ENCODE results near the gene ETV7. TPM values are rescaled to one million over a fixed set of nuclear protein-coding genes. Genes with fewer than 3 reads are reported as not detected.

Gene ETV7
- total RNA-seq, 2 experiments from 2014 or later: 0.33 to 0.73 TPM

DNA sequence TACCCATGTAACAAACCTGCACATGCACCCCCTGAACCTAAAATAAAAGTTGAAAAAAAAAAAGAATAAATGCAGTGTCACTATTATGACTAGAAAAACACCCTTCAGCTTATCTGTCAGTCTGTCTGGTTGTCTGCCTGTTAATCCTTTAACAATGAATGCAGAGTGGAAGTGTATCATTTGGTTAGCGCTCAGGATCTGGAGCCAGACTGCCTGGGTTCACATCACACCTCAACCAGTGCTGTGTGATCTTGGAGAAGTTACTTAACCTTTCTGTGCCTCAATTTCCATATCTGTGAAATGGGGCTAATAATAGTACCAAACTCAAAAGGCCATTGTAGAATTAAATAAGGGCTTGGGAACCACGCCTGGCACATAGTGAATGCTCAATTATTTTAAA is 16.8 kb downstream of the ETV7 start:
- H3K9me3 Mint-ChIP-seq: no peaks in the 10 kb centered on the region
- intact Hi-C loops (cut with DNase I, micrococcal nuclease): no loop called here
- H3K4me3 Mint-ChIP-seq: no peak overlapping the region
- Histone ChIP-seq H3K27me3 (ENCODE audit: control insufficient read depth in 1 of 2, insufficient read depth in 2 of 2, low read length in 2 of 2) (no peaks in the 10 kb centered on the region), H3K36me3 (ENCODE audit: insufficient read depth, low read length) (peaks cover 11% of the 10 kb centered on the region), H3K9me3 (ENCODE audit: control insufficient read depth in 1 of 2, insufficient read depth in 1 of 2, low read length in 2 of 2) (no peaks in the 10 kb centered on the region), H3K4me3 (ENCODE audit: low read length) (no peak overlapping the region), H3K4me1 (ENCODE audit: insufficient read depth, low read length) (no peaks in the 10 kb centered on the region), H3K27ac (ENCODE audit: low read depth in 1 of 2, low read length in 2 of 2) (no peak overlapping the region)
- no peaks in the 10 kb centered on the region for H3K4me1 Mint-ChIP-seq (ENCODE audit: low read depth)
- H3K27me3 Mint-ChIP-seq: no peaks in the 10 kb centered on the region
- DNase-seq: no peak
- ATAC-seq (ENCODE audit: poor library complexity): no peak
- no peaks in the 10 kb centered on the region for H3K36me3 Mint-ChIP-seq (ENCODE audit: low read depth)
- TF ChIP-seq, protein P1, sequence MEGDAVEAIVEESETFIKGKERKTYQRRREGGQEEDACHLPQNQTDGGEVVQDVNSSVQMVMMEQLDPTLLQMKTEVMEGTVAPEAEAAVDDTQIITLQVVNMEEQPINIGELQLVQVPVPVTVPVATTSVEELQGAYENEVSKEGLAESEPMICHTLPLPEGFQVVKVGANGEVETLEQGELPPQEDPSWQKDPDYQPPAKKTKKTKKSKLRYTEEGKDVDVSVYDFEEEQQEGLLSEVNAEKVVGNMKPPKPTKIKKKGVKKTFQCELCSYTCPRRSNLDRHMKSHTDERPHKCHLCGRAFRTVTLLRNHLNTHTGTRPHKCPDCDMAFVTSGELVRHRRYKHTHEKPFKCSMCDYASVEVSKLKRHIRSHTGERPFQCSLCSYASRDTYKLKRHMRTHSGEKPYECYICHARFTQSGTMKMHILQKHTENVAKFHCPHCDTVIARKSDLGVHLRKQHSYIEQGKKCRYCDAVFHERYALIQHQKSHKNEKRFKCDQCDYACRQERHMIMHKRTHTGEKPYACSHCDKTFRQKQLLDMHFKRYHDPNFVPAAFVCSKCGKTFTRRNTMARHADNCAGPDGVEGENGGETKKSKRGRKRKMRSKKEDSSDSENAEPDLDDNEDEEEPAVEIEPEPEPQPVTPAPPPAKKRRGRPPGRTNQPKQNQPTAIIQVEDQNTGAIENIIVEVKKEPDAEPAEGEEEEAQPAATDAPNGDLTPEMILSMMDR (IDR thresholded peaks at IDR 0.05): no peak
- ChIA-PET POLR2A (no interaction called here), CTCF (interaction anchor here (0.6 kb wide), 1 partner anchor 350 kb away, joined by 4 read pairs; no protein-coding TSS in a partner anchor)
- no peak overlapping the region for H3K27ac Mint-ChIP-seq

DNA sequence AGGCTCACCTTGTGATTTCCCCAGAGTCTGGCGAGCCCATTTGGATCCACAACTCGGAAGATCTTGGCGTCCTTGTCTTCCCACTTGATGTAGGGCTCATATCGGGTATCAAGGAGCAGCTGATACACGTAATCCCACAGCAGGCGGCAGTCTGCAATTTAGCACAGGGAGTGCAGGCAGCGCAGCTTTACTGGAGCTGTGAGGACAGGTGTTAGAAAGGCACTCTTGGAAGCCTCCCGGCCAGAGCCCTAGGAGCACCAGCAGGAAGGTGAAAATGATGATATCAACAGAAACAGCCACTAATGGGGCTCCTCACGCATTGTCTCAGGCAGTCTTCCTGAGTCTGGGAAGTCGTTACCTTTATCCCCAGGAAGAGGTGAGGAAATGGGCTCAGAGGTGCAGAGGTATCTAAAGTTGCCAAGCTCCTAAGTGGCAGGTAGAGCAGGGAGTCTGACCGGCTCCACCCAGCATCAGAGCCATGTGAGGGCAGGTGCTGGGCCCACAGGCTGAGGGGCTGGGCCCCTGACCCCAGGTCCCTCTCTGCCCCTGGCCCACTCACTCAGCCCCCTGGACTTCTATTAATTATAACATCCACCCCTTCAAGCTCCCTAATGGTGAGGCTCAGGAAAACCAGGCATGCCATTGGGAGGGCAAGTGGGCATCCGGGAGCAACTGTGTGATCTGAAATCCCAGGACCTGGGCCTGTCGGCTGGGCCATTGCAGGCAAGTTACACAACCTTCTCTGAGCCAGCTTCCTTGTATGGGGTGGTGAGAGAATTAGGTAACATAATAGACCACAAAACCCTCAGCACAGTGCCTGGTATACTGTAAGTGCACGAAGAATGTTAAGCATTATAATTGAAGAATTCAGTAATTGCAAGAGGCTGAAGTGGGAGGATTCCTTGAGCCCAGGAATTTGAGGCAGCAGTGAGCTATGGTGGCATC is 18.3 kb downstream of the ETV7 start:
- Histone ChIP-seq H3K4me3 (ENCODE audit: low read length) (no peak overlapping the region), H3K9me3 (ENCODE audit: control insufficient read depth in 1 of 2, insufficient read depth in 1 of 2, low read length in 2 of 2) (no peaks in the 10 kb centered on the region), H3K27ac (ENCODE audit: low read depth in 1 of 2, low read length in 2 of 2) (no peak overlapping the region), H3K27me3 (ENCODE audit: control insufficient read depth in 1 of 2, insufficient read depth in 2 of 2, low read length in 2 of 2) (no peaks in the 10 kb centered on the region), H3K36me3 (ENCODE audit: insufficient read depth, low read length) (peaks cover 11% of the 10 kb centered on the region), H3K4me1 (ENCODE audit: insufficient read depth, low read length) (no peaks in the 10 kb centered on the region)
- TF ChIP-seq, protein P1 (IDR thresholded peaks at IDR 0.05): no peak
- DNase-seq (peak in 1 of 14 experiments; percentile 22), ATAC-seq (ENCODE audit: poor library complexity) (no peak)
- Mint-ChIP-seq H3K4me3 (no peak overlapping the region), H3K36me3 (ENCODE audit: low read depth) (no peaks in the 10 kb centered on the region), H3K27ac (no peak overlapping the region), H3K9me3 (no peaks in the 10 kb centered on the region), H3K4me1 (ENCODE audit: low read depth) (no peaks in the 10 kb centered on the region), H3K27me3 (no peaks in the 10 kb centered on the region)
- ChIA-PET POLR2A (interaction anchor here (0.6 kb wide), 1 partner anchor 604 kb away, joined by 3 read pairs; no protein-coding TSS in a partner anchor), CTCF (interaction anchor here (0.5 to 1.5 kb wide), 3 partner anchors 12 to 240 kb away, joined by 3 to 4 read pairs (median 3); no protein-coding TSS in a partner anchor)
- intact Hi-C loops (cut with DNase I, micrococcal nuclease): no loop called here

DNA sequence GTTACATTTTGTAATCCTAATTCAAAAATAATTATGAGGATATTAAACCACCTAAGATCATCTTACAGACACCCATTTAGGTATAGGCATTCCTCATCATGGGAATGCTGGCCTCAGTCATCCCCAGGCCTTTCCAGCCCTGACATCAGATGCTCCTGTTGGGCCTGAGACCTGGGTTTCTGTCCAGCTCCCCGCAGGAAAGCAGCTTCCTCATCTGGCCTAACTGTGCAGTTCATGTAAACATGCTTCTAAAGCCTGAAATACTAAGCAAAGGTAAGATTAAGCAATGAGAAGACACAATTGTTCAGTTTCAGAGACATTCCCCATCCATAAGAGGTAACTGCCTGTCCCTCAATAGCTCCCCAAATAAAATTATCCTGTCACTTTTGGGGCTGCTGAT is 19.0 kb downstream of the ETV7 start:
- no peaks in the 10 kb centered on the region for H3K27me3 ChIP-seq (ENCODE audit: control insufficient read depth in 1 of 2, insufficient read depth in 2 of 2, low read length in 2 of 2)
- Mint-ChIP-seq H3K4me1 (ENCODE audit: low read depth) (no peaks in the 10 kb centered on the region), H3K9me3 (no peaks in the 10 kb centered on the region), H3K27ac (no peak overlapping the region), H3K4me3 (no peak overlapping the region), H3K27me3 (no peaks in the 10 kb centered on the region), H3K36me3 (ENCODE audit: low read depth) (no peaks in the 10 kb centered on the region)
- H3K36me3 ChIP-seq (ENCODE audit: insufficient read depth, low read length): peaks cover 11% of the 10 kb centered on the region
- H3K9me3 ChIP-seq (ENCODE audit: control insufficient read depth in 1 of 2, insufficient read depth in 1 of 2, low read length in 2 of 2): no peaks in the 10 kb centered on the region
- H3K4me1 ChIP-seq (ENCODE audit: insufficient read depth, low read length): no peaks in the 10 kb centered on the region
- ATAC-seq (ENCODE audit: poor library complexity): no peak
- ChIA-PET CTCF (interaction anchor here (0.7 to 1.5 kb wide), 2 partner anchors 13 to 28 kb away, joined by 3 to 4 read pairs; no protein-coding TSS in a partner anchor), POLR2A (interaction anchor here (0.6 kb wide), 1 partner anchor 605 kb away, joined by 3 read pairs; no protein-coding TSS in a partner anchor)
- no peak for DNase-seq
- H3K4me3 ChIP-seq (ENCODE audit: low read length): no peak overlapping the region
- TF ChIP-seq, protein P1 (IDR thresholded peaks at IDR 0.05): no peak
- intact Hi-C loops (cut with DNase I, micrococcal nuclease): no loop called here
- no peak overlapping the region for H3K27ac ChIP-seq (ENCODE audit: low read depth in 1 of 2, low read length in 2 of 2)
